ENCODE measurements around the gene PTPRB.

Gene PTPRB

DNA sequence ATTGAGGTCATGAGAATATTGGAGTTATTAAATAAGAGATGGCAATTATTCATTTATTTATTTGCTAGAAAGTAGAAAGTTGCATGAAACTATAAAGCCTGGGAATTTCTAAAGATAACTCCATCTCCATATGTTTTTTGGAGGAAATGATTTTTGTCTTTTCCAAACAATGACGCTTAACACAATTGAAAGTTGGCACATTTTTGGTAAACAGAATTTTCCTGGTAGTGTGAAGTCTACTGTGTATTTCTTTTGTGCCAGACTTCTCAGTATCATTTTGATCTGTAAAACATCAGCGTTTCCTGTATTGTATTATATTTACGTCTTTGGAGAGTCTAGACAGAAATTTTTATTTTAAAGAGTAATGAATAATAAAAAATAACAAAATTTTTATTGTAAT, 33.7 kb upstream of the PTPRB start:
- Histone ChIP-seq H3K4me3 (replicated peaks; ENCODE audit: low read depth, low read length) (no peak overlapping the region), H3K27me3 (replicated peaks; ENCODE audit: control insufficient read depth, insufficient read depth, low read length) (no peaks in the 10 kb centered on the region), H3K36me3 (ENCODE audit: control insufficient read depth, insufficient read depth, low read length) (no peaks in the 10 kb centered on the region)
- TF ChIP-seq, protein P1, sequence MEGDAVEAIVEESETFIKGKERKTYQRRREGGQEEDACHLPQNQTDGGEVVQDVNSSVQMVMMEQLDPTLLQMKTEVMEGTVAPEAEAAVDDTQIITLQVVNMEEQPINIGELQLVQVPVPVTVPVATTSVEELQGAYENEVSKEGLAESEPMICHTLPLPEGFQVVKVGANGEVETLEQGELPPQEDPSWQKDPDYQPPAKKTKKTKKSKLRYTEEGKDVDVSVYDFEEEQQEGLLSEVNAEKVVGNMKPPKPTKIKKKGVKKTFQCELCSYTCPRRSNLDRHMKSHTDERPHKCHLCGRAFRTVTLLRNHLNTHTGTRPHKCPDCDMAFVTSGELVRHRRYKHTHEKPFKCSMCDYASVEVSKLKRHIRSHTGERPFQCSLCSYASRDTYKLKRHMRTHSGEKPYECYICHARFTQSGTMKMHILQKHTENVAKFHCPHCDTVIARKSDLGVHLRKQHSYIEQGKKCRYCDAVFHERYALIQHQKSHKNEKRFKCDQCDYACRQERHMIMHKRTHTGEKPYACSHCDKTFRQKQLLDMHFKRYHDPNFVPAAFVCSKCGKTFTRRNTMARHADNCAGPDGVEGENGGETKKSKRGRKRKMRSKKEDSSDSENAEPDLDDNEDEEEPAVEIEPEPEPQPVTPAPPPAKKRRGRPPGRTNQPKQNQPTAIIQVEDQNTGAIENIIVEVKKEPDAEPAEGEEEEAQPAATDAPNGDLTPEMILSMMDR (IDR thresholded peaks at IDR 0.05; ENCODE audit: insufficient read depth, low read length, poor library complexity, severe bottlenecking), result no peak
- DNase-seq (ENCODE audit: extremely low read depth, insufficient read length), result no peak

DNA sequence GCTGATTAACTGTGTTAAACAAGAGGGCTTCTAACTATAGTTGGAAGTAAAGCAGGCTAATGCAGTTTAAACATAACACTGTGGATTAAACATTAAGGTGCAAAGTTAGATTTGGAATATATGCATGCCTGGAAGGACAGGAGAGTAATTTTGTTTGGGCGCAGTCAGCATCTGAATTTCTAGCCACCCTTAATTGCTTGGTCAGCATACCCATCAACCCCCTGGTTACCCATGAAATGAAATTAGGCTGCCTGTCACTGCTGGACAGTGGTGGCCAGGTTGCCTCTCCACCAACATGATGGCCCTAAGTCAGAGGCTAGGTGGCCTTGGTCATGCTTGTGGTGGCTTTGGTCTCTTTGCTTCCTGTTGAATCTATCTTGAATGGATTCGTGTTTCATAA, 30.0 kb upstream of the PTPRB start:
- Histone ChIP-seq H3K4me3 (replicated peaks; ENCODE audit: low read depth, low read length) (no peak overlapping the region), H3K27me3 (replicated peaks; ENCODE audit: control insufficient read depth, insufficient read depth, low read length) (no peaks in the 10 kb centered on the region), H3K36me3 (ENCODE audit: control insufficient read depth, insufficient read depth, low read length) (no peaks in the 10 kb centered on the region)
- no peak for DNase-seq (ENCODE audit: extremely low read depth, insufficient read length)
- TF ChIP-seq, protein P1 (IDR thresholded peaks at IDR 0.05; ENCODE audit: insufficient read depth, low read length, poor library complexity, severe bottlenecking), result no peak

DNA sequence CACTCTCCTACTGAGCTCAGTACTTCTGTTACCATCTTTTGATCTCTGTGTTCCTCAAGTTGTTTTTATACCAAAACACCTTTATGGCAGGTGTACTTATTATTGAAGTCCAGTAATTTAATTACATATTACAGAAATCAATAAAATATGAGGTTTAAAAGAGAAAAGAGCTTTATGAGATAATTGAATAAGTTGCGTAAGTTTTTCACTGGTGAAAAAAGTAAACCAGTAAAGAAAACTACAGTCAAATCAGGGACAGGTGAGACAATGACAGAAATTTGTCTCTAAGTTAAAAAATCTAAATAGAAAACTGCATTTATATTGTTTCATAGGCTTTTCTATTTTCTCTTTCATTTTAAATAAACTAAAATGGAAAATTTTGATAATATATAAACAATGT, 29.1 kb upstream of the PTPRB start:
- H3K4me3 ChIP-seq (replicated peaks; ENCODE audit: low read depth, low read length), result no peak overlapping the region
- no peak for DNase-seq (ENCODE audit: extremely low read depth, insufficient read length)
- TF ChIP-seq, protein P1 (IDR thresholded peaks at IDR 0.05; ENCODE audit: insufficient read depth, low read length, poor library complexity, severe bottlenecking), result no peak

DNA sequence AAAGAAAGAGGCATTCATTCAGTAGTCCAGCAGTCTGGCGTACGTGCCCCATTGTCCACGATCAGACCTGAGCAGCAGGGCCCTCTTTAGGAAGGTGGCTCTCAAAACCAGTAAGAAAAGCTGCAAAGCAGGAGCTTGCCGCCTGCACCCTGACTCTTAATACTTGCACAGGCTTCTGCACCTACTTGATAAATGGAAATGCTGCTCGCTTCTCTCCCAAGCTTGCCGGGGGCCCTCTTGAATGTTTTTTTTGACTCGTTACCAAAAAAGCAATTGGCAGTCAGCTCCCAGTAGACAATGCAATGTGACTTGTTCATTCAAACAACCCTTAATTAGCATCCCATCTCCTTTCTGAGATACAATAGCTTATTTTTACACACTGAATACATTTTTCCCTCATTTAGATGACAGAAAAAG, 27.2 kb upstream of the PTPRB start:
- no peak overlapping the region for H3K4me3 ChIP-seq (replicated peaks; ENCODE audit: low read depth, low read length)
- DNase-seq (ENCODE audit: extremely low read depth, insufficient read length), result no peak
- no peaks in the 10 kb centered on the region for H3K36me3 ChIP-seq (ENCODE audit: control insufficient read depth, insufficient read depth, low read length)
- H3K27me3 ChIP-seq (replicated peaks; ENCODE audit: control insufficient read depth, insufficient read depth, low read length), result no peaks in the 10 kb centered on the region
- TF ChIP-seq, protein P1 (IDR thresholded peaks at IDR 0.05; ENCODE audit: insufficient read depth, low read length, poor library complexity, severe bottlenecking), result no peak

More for the DNA sequence above, 29.1 kb upstream of the PTPRB start:
- no peaks in the 10 kb centered on the region for H3K27me3 ChIP-seq (replicated peaks; ENCODE audit: control insufficient read depth, insufficient read depth, low read length)
- no peaks in the 10 kb centered on the region for H3K36me3 ChIP-seq (ENCODE audit: control insufficient read depth, insufficient read depth, low read length)

DNA sequence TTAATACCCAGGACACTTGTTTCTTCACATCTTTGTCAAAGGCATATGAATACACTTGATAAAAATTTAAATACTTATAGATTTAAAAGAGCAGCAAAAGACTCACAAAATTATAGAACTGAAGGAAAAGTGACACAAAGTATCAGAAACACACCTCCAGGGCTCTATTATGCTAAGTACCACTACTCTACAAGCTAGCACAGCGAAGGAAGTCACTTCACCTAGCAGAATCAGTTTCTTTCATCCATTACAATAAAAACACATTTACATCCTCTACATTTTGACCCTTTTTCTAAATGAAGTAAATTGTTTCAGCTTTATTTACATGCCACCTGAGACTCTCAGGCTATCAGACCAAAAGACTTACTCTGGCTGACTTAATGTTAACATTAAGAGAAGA, 26.6 kb upstream of the PTPRB start:
- no peak overlapping the region for H3K4me3 ChIP-seq (replicated peaks; ENCODE audit: low read depth, low read length)
- no peak for DNase-seq (ENCODE audit: extremely low read depth, insufficient read length)
- no peaks in the 10 kb centered on the region for H3K27me3 ChIP-seq (replicated peaks; ENCODE audit: control insufficient read depth, insufficient read depth, low read length)
- no peaks in the 10 kb centered on the region for H3K36me3 ChIP-seq (ENCODE audit: control insufficient read depth, insufficient read depth, low read length)
- TF ChIP-seq, protein P1 (IDR thresholded peaks at IDR 0.05; ENCODE audit: insufficient read depth, low read length, poor library complexity, severe bottlenecking), result no peak

DNA sequence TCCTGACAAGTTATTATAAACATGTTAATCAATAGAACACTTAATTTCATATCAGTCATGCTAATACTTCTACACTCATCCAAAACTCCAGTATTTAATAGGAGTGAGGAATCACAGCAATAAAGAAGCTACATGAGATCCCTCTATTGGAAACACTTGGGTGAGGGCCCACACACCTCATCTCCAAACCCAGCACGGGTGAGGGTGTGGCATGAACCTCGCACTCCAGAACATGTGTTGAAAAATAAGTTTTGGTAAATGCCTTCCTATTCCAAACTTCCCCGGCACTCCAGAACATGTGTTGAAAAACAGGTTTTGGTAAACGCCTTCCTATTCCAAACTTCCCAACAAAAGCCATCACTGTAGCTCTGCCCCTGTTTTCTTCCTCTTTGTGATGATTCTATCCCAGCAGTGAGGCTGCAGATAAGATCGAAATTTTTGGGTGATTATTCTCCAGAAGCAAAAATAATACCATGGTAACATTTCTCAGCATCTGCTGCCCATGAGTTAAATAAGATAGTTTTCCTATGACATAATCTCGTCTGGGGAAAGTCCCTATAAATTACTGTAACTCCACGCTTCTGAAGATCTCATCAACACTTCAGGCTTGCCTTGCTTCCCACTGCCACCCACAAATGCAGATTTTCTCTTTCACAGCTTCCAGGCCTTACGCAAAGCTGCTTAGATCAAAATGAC, 24.4 kb upstream of the PTPRB start:
- no peak for DNase-seq (ENCODE audit: extremely low read depth, insufficient read length)
- Histone ChIP-seq H3K4me3 (replicated peaks; ENCODE audit: low read depth, low read length) (no peak overlapping the region), H3K27me3 (replicated peaks; ENCODE audit: control insufficient read depth, insufficient read depth, low read length) (no peaks in the 10 kb centered on the region), H3K36me3 (ENCODE audit: control insufficient read depth, insufficient read depth, low read length) (no peaks in the 10 kb centered on the region)
- TF ChIP-seq, protein P1 (IDR thresholded peaks at IDR 0.05; ENCODE audit: insufficient read depth, low read length, poor library complexity, severe bottlenecking), result no peak

All from GM06990 (cell line).